A673 (cell line): Measurements from ENCODE around the gene KCNRG.

Experiments used
- EZH2 ChIP-seq: fragments of 200-600 bp; sonication (generic); IDR thresholded peaks from 2 replicates; pipeline ENCODE4 v1.6.1; 2017; ENCODE audit warnings: borderline replicate concordance, low read depth, mild to moderate bottlenecking, mixed read lengths, antibody characterized with exemption, low read length; ENCODE audit not compliant: poor library complexity, severe bottlenecking
- TF ChIP-seq, protein P1 (sequence below): fragments of 300-800, 200-600 bp; sonication (generic); conservative IDR thresholded peaks from 2 replicates; pipeline ENCODE4 v1.5.1; 2017; ENCODE audit warnings: low read depth, mild to moderate bottlenecking, antibody characterized with exemption, low read length, moderate library complexity, mixed read lengths

DNA sequence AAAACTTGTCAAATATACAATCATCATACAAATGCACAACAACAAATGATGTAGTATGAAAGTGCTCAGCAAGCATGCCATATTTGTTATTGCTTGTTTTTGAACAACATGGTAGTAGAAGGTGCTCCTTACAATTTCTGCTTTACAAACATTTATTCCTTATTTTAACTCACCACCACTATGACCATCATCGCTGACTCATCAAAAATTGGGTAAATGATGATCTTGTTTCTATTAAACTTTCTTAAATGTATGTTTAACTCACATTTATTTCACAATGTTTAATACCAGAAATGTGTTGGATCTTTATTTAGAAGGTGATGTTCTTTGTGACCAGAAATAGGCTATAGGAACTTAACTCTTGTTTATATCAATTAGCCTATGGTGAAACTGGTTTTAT is 45.5 kb downstream of the KCNRG start:
- TF ChIP-seq, protein P1, sequence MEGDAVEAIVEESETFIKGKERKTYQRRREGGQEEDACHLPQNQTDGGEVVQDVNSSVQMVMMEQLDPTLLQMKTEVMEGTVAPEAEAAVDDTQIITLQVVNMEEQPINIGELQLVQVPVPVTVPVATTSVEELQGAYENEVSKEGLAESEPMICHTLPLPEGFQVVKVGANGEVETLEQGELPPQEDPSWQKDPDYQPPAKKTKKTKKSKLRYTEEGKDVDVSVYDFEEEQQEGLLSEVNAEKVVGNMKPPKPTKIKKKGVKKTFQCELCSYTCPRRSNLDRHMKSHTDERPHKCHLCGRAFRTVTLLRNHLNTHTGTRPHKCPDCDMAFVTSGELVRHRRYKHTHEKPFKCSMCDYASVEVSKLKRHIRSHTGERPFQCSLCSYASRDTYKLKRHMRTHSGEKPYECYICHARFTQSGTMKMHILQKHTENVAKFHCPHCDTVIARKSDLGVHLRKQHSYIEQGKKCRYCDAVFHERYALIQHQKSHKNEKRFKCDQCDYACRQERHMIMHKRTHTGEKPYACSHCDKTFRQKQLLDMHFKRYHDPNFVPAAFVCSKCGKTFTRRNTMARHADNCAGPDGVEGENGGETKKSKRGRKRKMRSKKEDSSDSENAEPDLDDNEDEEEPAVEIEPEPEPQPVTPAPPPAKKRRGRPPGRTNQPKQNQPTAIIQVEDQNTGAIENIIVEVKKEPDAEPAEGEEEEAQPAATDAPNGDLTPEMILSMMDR, result no peak
- no peak for TF ChIP-seq EZH2
